K562 (cell line): ENCODE data around the gene POR. TPM values are rescaled to one million over a fixed set of nuclear protein-coding genes. Genes with fewer than 3 reads are reported as not detected.
A peak's percentile ranks its signal among the peaks of the same experiment; 100 is the strongest.

ENCODE experiments used
- ATAC-seq: fragments of 200-7000 bp; cut with Tn5 transposase; 3 replicates; pipeline ENCODE4 v1.9.1; 2020; ENCODE audit warnings: moderate library complexity
- BruUV-seq: library from RNA; stranded (reverse); fragments of 400-500 nt; replicated peaks from 2 replicates; lab custom pipeline; 2021; lab: Mats Ljungman, UMichigan
- CTCF ChIA-PET: fragments of 300-600 bp; formaldehyde crosslinking; extraction: SDS; loops from one replicate; lab custom pipeline; 2021; ENCODE audit warnings: low intra/inter-chr PET ratio; lab: Yijun Ruan, JAX
- POLR2A ChIA-PET: fragments of 300-600, 350-650 bp; sonication (Branson Sonifier 250); formaldehyde crosslinking; extraction: SDS; loops from one replicate; lab custom pipeline; 2021; ENCODE audit warnings: antibody characterized with exemption, inconsistent platforms; lab: Yijun Ruan, JAX
- DNase-seq, 4 experiments: peaks; one replicate each; pipeline versions ENCODE4 v3.0.0 to v3.0.0-alpha.2; 2011 to 2018; ENCODE audit warnings: low spot score in 3 of 4, mixed read lengths in 3 of 4; ENCODE audit errors: extremely low read depth in 1 of 4
- FAIRE-seq: peaks from 2 replicates; lab custom pipeline; 2011; peaks lifted over from hg19 to GRCh38; lab: Jason Lieb, UNC
- H2AFZ ChIP-seq: 2 replicates; pipeline ENCODE4 v1.6.0; 2011; ENCODE audit warnings: low read depth, low read length, control low read depth, inconsistent platforms
- H3K27ac ChIP-seq: fragments of 200-600 bp; 3 replicates; pipeline ENCODE4 v1.8.0; 2011; ENCODE audit warnings: low read depth, mild to moderate bottlenecking, control low read depth, inconsistent platforms, low read length, moderate library complexity, mixed read lengths; ENCODE audit errors: extremely low read depth
- H3K27me3 ChIP-seq, 2 experiments: fragments of 300-600 bp in 1 of 2; 2 replicates in 1 of 2; 3 replicates in 1 of 2; pipeline versions ENCODE4 v1.6.0 to v1.8.0; 2011; ENCODE audit warnings: inconsistent platforms in 2 of 2, low read length in 2 of 2, mild to moderate bottlenecking in 1 of 2, mixed read lengths in 1 of 2, moderate library complexity in 1 of 2; ENCODE audit not compliant: control insufficient read depth in 2 of 2, insufficient read depth in 2 of 2
- H3K36me3 ChIP-seq: fragments of 300-600 bp; 3 replicates; pipeline ENCODE4 v1.8.0; 2011; ENCODE audit warnings: mild to moderate bottlenecking, low read length, inconsistent platforms; ENCODE audit not compliant: control insufficient read depth, insufficient read depth
- H3K4me1 ChIP-seq, 2 experiments: fragments of 200-600 bp in 1 of 2; replicated peaks in 1 of 2; 2 replicates in 1 of 2; 3 replicates in 1 of 2; pipeline versions ENCODE4 v1.5.1 to v1.8.0; 2011; ENCODE audit warnings: inconsistent platforms in 2 of 2, low read length in 2 of 2, mild to moderate bottlenecking in 1 of 2, mixed read lengths in 1 of 2, moderate library complexity in 1 of 2; ENCODE audit not compliant: control insufficient read depth in 2 of 2, insufficient read depth in 2 of 2
- H3K4me2 ChIP-seq: 2 replicates; pipeline ENCODE4 v1.6.1; 2011; ENCODE audit warnings: low read length, control low read depth, inconsistent platforms, mixed read lengths; ENCODE audit not compliant: insufficient read depth
- H3K4me3 ChIP-seq: fragments of 200-600 bp; sonication (generic), shearing (Covaris generic); 2 replicates; pipeline ENCODE4 v1.5.1; 2016; ENCODE audit warnings: control low read depth, inconsistent platforms
- H3K79me2 ChIP-seq: fragments of 200-600 bp; 3 replicates; pipeline ENCODE4 v1.8.0; 2011; ENCODE audit warnings: low read length, inconsistent platforms; ENCODE audit not compliant: control insufficient read depth, insufficient read depth
- H3K9ac ChIP-seq, 2 experiments: 2 replicates each; pipeline versions ENCODE4 v1.6.0 to v1.6.1; 2011; ENCODE audit warnings: low read depth in 2 of 2, low read length in 2 of 2, control low read depth in 1 of 2, inconsistent platforms in 1 of 2, mild to moderate bottlenecking in 1 of 2, mixed read lengths in 1 of 2; ENCODE audit not compliant: insufficient read depth in 1 of 2
- H3K9me1 ChIP-seq: one replicate; pipeline ENCODE4 v1.6.0; 2011; ENCODE audit warnings: inconsistent platforms, mild to moderate bottlenecking, low read length, moderate library complexity; ENCODE audit not compliant: control insufficient read depth, insufficient read depth
- H3K9me3 ChIP-seq: replicated peaks from 2 replicates; pipeline ENCODE4 v1.5.1; 2011; ENCODE audit warnings: low read depth, low read length, inconsistent platforms; ENCODE audit not compliant: control insufficient read depth, insufficient read depth
- H4K20me1 ChIP-seq: replicated peaks from 2 replicates; pipeline ENCODE4 v1.6.1; 2011; ENCODE audit warnings: low read length, inconsistent platforms, mixed read lengths; ENCODE audit not compliant: control insufficient read depth, insufficient read depth
- JUNB ChIP-seq: fragments of 450-650 bp; formaldehyde crosslinking; conservative IDR thresholded peaks from 2 replicates; pipeline ENCODE4 v1.4.0; 2020; ENCODE audit warnings: mild to moderate bottlenecking
- POLR2G ChIP-seq: fragments of 200-400 bp; formaldehyde crosslinking; IDR thresholded peaks from 2 replicates; pipeline ENCODE4 v1.6.1; 2017; ENCODE audit warnings: low read depth, mild to moderate bottlenecking, antibody characterized with exemption, low read length, moderate library complexity
- WGBS: fragments of 100-300 bp; shearing (Covaris generic); methylation state at CpG from one replicate; pipeline ENCODE4 v1.1.6; 2016; ENCODE audit warnings: low coverage, mixed read lengths; ENCODE audit not compliant: insufficient coverage; ENCODE audit errors: missing lambda C conversion rate; 5-methylcytosine and 5-hydroxymethylcytosine counted together
- in situ Hi-C: fragments of 300-500 bp; cut with MboI; formaldehyde crosslinking; loops from 4 replicates; pipeline ENCODE4 v1.15.0; 2018; ENCODE audit warnings: inconsistent platforms, mixed read lengths
- intact Hi-C: fragments of 100-400 bp; cut with micrococcal nuclease; formaldehyde crosslinking; loops from 2 replicates; pipeline ENCODE4 v1.14.2; 2022
- polyA plus RNA-seq, 8 experiments: library from polyadenylated mRNA; depleted of rRNA in 4 of 8; stranded (reverse) in 5 of 8; unstranded in 3 of 8; fragments of >200 nt; fragmentation: Nextera tagmentation in 2 of 8; fragmentation: Illumina TruSeq in 1 of 8; extraction: Ambion mirVana in 2 of 8; extraction: Trizol in 1 of 8; gene quantifications; 2 replicates each; pipeline versions ENCODE4 v1.2.1 to v1.2.3, GENCODE V29; 2011 to 2014; ENCODE audit warnings: inconsistent platforms in 1 of 8, missing spikeins in 1 of 8
- total RNA-seq, 7 experiments: library from RNA; depleted of rRNA in 6 of 7; stranded (reverse); fragments of >200 nt in 6 of 7; fragmentation: Illumina TruSeq in 2 of 7; extraction: Trizol in 2 of 7; gene quantifications; 2 replicates each; pipeline versions ENCODE4 v1.2.1 to v1.2.3, GENCODE V29; 2011 to 2021; ENCODE audit warnings: low replicate concordance in 1 of 7

The POR gene
- total and polyA plus RNA-seq, 9 of the 15 experiments (the other 6 are each of a cell fraction or from before 2014, with no cell fraction given): 4.7 to 142 (median 40.8) TPM

GRCh38 chr7:75981453-75982305 is 66.7 kb downstream of the POR start:
- FAIRE-seq: no peak
- POLR2A ChIA-PET: interaction anchor here (0.6 to 1.2 kb wide), 3 partner anchors 9 to 44 kb away, joined by 3 to 4 read pairs (median 4); no protein-coding TSS in a partner anchor
- Histone ChIP-seq H3K27ac (no peak overlapping the region), H3K4me1 (peaks cover 0 to 54% of the 10 kb centered on the region in 2 experiments; a peak in 2 of 5 replicates), H4K20me1 (0 out of 2 replicates have a peak, but pooled peaks cover 3% of the 10 kb centered on the region), H3K36me3 (peaks cover 78% of the 10 kb centered on the region; the same call in 2 of the 3 replicates), H3K27me3 (no peaks in the 10 kb centered on the region), H3K9me3 (no peaks in the 10 kb centered on the region), H3K79me2 (no peaks in the 10 kb centered on the region), H3K4me3 (no peak overlapping the region), H3K9ac (peak overlapping the region in 1 of 2 experiments; percentile 36; a peak in 2 of 4 replicates), H2AFZ (no peak overlapping the region), H3K9me1 (peaks cover 4% of the 10 kb centered on the region), H3K4me2 (no peak overlapping the region)
- no peak for TF ChIP-seq JUNB (CRISPR knock-in tag)
- TF ChIP-seq POLR2G: peak; percentile 51
- in situ Hi-C loops (no loop called here), intact Hi-C loops (no loop called here)
- CTCF ChIA-PET: no interaction called here
- 87% methylated on average over 32 of the region's 38 CpGs for WGBS
- no peak for ATAC-seq
- no TSS peak for BruUV-seq
- no peak for DNase-seq
